Kidney epithelial cell (primary cell): ENCODE measurements around the gene PRRC2B. TPM values are rescaled to one million over a fixed set of nuclear protein-coding genes. Genes with fewer than 3 reads are reported as not detected.

Source experiments
- DNase-seq: peaks from one replicate; pipeline ENCODE4 v3.0.0-alpha.2; 2010; ENCODE audit warnings: low read depth
- H3K27me3 ChIP-seq: 2 replicates; pipeline ENCODE4 v1.6.0; 2011; ENCODE audit warnings: low read length; ENCODE audit not compliant: control insufficient read depth, insufficient read depth
- H3K36me3 ChIP-seq: 2 replicates; pipeline ENCODE4 v1.5.1; 2011; ENCODE audit warnings: low read length; ENCODE audit not compliant: control insufficient read depth, insufficient read depth
- H3K4me3 ChIP-seq: 2 replicates; pipeline ENCODE4 v1.5.1; 2011; ENCODE audit warnings: low read depth, mild to moderate bottlenecking, control low read depth, low read length
- total RNA-seq: library from RNA; depleted of rRNA; stranded (reverse); fragments of >200 nt; gene quantifications from 2 replicates; pipeline ENCODE4 v1.2.3, GENCODE V29; 2015
- TF ChIP-seq, protein P1 (sequence below): IDR thresholded peaks from 2 replicates; pipeline ENCODE4 v1.5.1; 2011; ENCODE audit warnings: mild to moderate bottlenecking, moderate library complexity, low read length, control low read depth, inconsistent platforms; ENCODE audit not compliant: insufficient read depth, poor library complexity, severe bottlenecking

The PRRC2B gene
- total RNA-seq, 1 donor from 2014 or later, result 158 TPM

- Histone ChIP-seq H3K4me3 (no peak overlapping the region), H3K36me3 (peaks cover 5% of the 10 kb centered on the region), H3K27me3 (no peaks in the 10 kb centered on the region)
- TF ChIP-seq, protein P1, sequence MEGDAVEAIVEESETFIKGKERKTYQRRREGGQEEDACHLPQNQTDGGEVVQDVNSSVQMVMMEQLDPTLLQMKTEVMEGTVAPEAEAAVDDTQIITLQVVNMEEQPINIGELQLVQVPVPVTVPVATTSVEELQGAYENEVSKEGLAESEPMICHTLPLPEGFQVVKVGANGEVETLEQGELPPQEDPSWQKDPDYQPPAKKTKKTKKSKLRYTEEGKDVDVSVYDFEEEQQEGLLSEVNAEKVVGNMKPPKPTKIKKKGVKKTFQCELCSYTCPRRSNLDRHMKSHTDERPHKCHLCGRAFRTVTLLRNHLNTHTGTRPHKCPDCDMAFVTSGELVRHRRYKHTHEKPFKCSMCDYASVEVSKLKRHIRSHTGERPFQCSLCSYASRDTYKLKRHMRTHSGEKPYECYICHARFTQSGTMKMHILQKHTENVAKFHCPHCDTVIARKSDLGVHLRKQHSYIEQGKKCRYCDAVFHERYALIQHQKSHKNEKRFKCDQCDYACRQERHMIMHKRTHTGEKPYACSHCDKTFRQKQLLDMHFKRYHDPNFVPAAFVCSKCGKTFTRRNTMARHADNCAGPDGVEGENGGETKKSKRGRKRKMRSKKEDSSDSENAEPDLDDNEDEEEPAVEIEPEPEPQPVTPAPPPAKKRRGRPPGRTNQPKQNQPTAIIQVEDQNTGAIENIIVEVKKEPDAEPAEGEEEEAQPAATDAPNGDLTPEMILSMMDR, result no peak
- no peak for DNase-seq
Observed at GRCh38 chr9:131528886-131529505, 135.1 kb downstream of the PRRC2B start.

GRCh38 chr9:131529597-131530545, 136.0 kb downstream of the PRRC2B start:
- Histone ChIP-seq H3K36me3 (peaks cover 5% of the 10 kb centered on the region), H3K27me3 (no peaks in the 10 kb centered on the region), H3K4me3 (peak overlapping the region; percentile 77)
- TF ChIP-seq, protein P1, result no peak
- DNase-seq, result no peak

- H3K4me3 ChIP-seq, result peak overlapping the region; percentile 77
- DNase-seq, result no peak
- no peaks in the 10 kb centered on the region for H3K27me3 ChIP-seq
- peaks cover 5% of the 10 kb centered on the region for H3K36me3 ChIP-seq
- TF ChIP-seq, protein P1, result peak; percentile 33
Observed at GRCh38 chr9:131530546-131530919, 136.6 kb downstream of the PRRC2B start.

DNA sequence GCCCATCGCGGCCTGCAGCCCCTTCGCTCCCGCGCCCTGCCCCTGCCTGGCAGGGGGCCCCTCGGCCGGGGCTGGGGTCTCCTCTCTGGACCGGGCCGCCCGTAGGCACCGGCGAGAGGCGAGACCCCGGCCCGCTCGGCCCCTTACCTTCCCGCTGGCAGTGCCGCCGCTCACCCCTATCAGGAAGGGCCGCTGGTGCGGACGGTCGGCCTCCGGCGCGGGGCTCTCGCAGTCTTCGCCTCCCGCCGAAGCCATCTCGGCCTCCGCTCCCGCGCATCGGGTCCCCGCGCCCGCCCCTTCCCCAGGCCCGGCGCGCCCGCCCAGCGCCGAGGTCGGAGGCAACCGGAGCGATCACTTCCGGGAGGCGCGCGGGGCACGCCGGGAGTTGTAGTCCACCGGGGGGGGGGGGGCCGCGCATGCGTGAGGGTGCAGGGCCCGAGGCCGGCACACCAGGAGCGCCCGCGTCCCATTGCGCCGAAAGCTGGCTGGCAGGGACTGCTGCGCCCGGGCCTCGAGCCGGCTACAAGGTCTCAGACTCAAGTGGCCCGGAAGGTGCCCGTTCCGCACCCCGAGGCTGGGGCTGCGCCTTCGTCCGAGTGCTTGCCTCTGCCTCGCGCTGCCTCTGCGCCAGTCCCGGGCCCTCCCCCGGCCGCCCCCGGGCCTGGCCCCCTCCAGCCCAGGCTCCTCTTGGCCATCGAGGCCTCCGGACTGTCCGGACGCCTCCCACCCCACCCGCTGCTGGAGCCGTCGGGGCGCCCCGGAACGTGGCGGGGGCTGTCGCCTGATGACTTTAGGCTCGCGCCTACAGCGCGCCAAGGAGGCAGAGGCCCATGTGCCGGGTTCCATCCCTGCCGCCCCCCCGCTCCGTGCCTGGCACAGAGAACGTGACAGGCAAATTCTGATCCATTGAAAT, 137.3 kb downstream of the PRRC2B start, which contains the start of gene UCK1:
TSS of gene UCK1 (minus strand) at position 344 of the 913 bp plus-strand sequence. CDS start at position 255, 89 bp downstream.
- H3K36me3 ChIP-seq, result peaks cover 4% of the 10 kb centered on the region
- TF ChIP-seq, protein P1, result no peak
- H3K4me3 ChIP-seq, result peak within 1 kb of the TSS; percentile 77
- no peak for DNase-seq
- H3K27me3 ChIP-seq, result no peaks in the 10 kb centered on the region

DNA sequence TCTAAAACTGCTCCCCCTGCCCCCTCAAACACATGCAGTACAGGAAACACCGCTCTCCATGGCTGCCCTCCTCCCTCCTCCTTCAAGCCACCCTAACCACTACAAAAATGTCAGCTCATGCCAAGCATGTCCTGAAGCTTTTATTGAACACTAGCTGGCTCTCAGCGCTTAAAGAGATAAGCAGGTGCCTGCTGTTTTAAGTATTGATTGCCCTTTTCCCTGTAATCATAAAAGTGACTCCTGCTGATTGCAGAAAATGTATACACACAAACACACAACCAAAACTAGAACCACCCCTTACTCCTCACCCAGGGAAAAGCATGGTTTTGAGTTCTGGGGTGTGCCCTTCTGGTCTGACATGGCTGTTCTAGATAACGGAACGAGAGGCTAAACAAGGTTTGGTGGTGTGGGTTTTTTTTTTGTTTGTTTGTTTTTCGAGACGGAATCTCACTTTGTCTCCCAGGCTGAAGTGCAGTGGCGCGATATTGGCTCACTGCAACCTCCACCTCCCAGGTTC, 140.9 kb downstream of the PRRC2B start:
- no peak overlapping the region for H3K4me3 ChIP-seq
- no peak for DNase-seq
- TF ChIP-seq, protein P1, result no peak
- no peaks in the 10 kb centered on the region for H3K36me3 ChIP-seq
- H3K27me3 ChIP-seq, result no peaks in the 10 kb centered on the region
